MM.1S (cell line): ENCODE results near the gene OR8B12.

ENCODE experiments used
- DNase-seq: peaks from one replicate; pipeline ENCODE4 v3.0.0-alpha.2; 2015
- H2AFZ ChIP-seq: fragments of 300-600 bp; sonication (generic); 2 replicates; pipeline ENCODE4 v1.6.0; 2016; ENCODE audit warnings: antibody characterized with exemption, low read length
- H3F3A ChIP-seq: fragments of 300-600 bp; sonication (generic); 2 replicates; pipeline ENCODE4 v1.6.1; 2016; ENCODE audit warnings: mild to moderate bottlenecking, antibody characterized with exemption, low read length, moderate library complexity, mixed read lengths; ENCODE audit not compliant: insufficient read depth
- H3K27ac ChIP-seq: fragments of 300-600 bp; sonication (generic); 2 replicates; pipeline ENCODE4 v1.5.1; 2016; ENCODE audit warnings: mild to moderate bottlenecking, low read length
- H3K27me3 ChIP-seq: fragments of 300-600 bp; sonication (generic); replicated peaks from 2 replicates; pipeline ENCODE4 v1.6.0; 2016; ENCODE audit warnings: low read length; ENCODE audit not compliant: insufficient read depth
- H3K36me3 ChIP-seq: fragments of 300-600 bp; sonication (generic); replicated peaks from 2 replicates; pipeline ENCODE4 v1.6.1; 2016; ENCODE audit warnings: mild to moderate bottlenecking, low read length, mixed read lengths; ENCODE audit not compliant: insufficient read depth
- H3K4me1 ChIP-seq: fragments of 300-600 bp; sonication (generic); 2 replicates; pipeline ENCODE4 v1.6.1; 2016; ENCODE audit warnings: low read length, mixed read lengths
- H3K4me2 ChIP-seq: fragments of 300-600 bp; sonication (generic); 2 replicates; pipeline ENCODE4 v1.6.0; 2016; ENCODE audit warnings: low read depth, low read length
- H3K4me3 ChIP-seq: fragments of 300-600 bp; sonication (generic); 2 replicates; pipeline ENCODE4 v1.5.1; 2016; ENCODE audit warnings: low read length, mixed read lengths
- H3K79me2 ChIP-seq: fragments of 300-600 bp; sonication (generic); 2 replicates; pipeline ENCODE4 v1.6.1; 2016; ENCODE audit warnings: mixed run types, low read length, mixed read lengths
- H3K9ac ChIP-seq: fragments of 300-600 bp; sonication (generic); 2 replicates; pipeline ENCODE4 v1.6.1; 2016; ENCODE audit warnings: low read length, mixed read lengths
- H3K9me2 ChIP-seq: fragments of 300-600 bp; sonication (generic); replicated peaks from 2 replicates; pipeline ENCODE4 v1.6.1; 2016; ENCODE audit warnings: mild to moderate bottlenecking, low read length, mixed read lengths; ENCODE audit not compliant: insufficient read depth
- H3K9me3 ChIP-seq: fragments of 300-600 bp; sonication (generic); replicated peaks from 2 replicates; pipeline ENCODE4 v1.6.1; 2016; ENCODE audit warnings: mild to moderate bottlenecking, low read length, mixed read lengths; ENCODE audit not compliant: insufficient read depth
- H4K20me1 ChIP-seq: fragments of 300-600 bp; sonication (generic); 2 replicates; pipeline ENCODE4 v1.6.1; 2016; ENCODE audit warnings: mild to moderate bottlenecking, low read length, moderate library complexity, mixed read lengths; ENCODE audit not compliant: insufficient read depth
- EZH2 ChIP-seq: fragments of 300-600 bp; sonication (generic); optimal IDR thresholded peaks from 2 replicates; pipeline ENCODE3; 2017; ENCODE audit warnings: low read depth, mild to moderate bottlenecking, antibody characterized with exemption, low read length, mixed read lengths
- EZH2phosphoT487 ChIP-seq: fragments of 300-600 bp; sonication (generic); IDR thresholded peaks from 2 replicates; pipeline ENCODE4 v1.6.1; 2018; ENCODE audit warnings: antibody characterized with exemption, low read length
- TF ChIP-seq, protein P1 (sequence below): fragments of 300-600 bp; sonication (generic); IDR thresholded peaks from 2 replicates; pipeline ENCODE4 v1.5.1; 2016; ENCODE audit warnings: antibody characterized with exemption, low read length, mixed read lengths

The OR8B12 gene

DNA sequence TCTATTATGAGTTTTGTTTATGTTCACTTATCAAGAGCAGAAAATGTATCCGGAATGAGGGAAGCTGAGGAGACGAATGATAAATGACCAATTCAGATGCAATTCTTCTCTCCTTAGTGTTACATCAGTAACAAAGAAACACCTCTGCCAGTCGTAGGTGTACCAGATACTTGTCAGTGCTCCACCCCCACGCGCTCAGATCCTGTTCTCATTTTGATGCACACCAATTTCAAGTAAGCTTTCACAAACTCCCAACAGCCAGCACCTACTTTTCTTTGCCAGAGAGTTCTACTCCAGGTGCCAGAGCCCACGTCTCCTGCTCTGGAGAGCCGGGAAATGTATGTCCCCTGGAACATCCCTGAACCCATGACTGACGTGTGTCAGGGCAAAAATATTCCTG, 43.7 kb downstream of the OR8B12 start:
- Histone ChIP-seq H3K9ac (no peak overlapping the region), H2AFZ (no peak overlapping the region), H3K27ac (no peak overlapping the region), H3K4me2 (no peak overlapping the region), H3K36me3 (no peaks in the 10 kb centered on the region), H3K79me2 (no peaks in the 10 kb centered on the region), H3K4me3 (no peak overlapping the region), H4K20me1 (no peaks in the 10 kb centered on the region), H3F3A (no peaks in the 10 kb centered on the region), H3K4me1 (no peaks in the 10 kb centered on the region), H3K9me2 (no peaks in the 10 kb centered on the region), H3K27me3 (no peaks in the 10 kb centered on the region), H3K9me3 (no peaks in the 10 kb centered on the region)
- DNase-seq: no peak
- TF ChIP-seq EZH2: no peak
- TF ChIP-seq, protein P1, sequence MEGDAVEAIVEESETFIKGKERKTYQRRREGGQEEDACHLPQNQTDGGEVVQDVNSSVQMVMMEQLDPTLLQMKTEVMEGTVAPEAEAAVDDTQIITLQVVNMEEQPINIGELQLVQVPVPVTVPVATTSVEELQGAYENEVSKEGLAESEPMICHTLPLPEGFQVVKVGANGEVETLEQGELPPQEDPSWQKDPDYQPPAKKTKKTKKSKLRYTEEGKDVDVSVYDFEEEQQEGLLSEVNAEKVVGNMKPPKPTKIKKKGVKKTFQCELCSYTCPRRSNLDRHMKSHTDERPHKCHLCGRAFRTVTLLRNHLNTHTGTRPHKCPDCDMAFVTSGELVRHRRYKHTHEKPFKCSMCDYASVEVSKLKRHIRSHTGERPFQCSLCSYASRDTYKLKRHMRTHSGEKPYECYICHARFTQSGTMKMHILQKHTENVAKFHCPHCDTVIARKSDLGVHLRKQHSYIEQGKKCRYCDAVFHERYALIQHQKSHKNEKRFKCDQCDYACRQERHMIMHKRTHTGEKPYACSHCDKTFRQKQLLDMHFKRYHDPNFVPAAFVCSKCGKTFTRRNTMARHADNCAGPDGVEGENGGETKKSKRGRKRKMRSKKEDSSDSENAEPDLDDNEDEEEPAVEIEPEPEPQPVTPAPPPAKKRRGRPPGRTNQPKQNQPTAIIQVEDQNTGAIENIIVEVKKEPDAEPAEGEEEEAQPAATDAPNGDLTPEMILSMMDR: no peak
- no peak for TF ChIP-seq EZH2phosphoT487

DNA sequence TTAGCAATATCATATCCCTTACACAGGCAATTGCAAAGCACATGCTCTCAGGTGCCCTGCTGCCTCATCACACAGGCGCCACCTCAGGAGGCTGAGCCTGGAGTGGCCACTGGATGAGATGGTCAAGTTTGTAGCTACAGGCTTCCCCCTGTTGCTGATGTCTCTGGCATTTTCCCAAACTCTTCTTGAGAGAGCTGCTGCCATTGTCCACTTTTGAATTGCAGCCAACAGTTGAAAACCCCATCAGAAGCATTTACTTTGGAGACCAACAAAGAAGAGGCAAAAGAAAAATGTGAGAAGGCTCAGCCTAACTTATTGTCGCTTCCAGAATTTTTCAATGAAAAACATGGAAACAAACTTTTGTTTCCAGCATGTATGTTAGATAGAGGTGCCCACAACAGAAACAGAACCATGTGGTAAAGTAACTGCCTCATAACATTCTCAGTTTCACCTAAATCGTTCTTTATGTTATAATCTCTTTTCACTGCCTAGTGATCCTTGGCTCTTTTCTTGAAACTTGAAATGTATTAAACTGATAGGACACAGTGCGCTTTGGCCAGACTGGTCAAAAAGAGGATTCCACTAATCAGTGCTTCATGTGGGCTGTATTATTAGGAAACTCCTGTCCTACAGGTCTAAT, 50.3 kb downstream of the OR8B12 start:
- no peak overlapping the region for H3K9ac ChIP-seq
- no peaks in the 10 kb centered on the region for H4K20me1 ChIP-seq
- no peaks in the 10 kb centered on the region for H3K9me3 ChIP-seq
- no peak overlapping the region for H3K4me2 ChIP-seq
- no peaks in the 10 kb centered on the region for H3K79me2 ChIP-seq
- H2AFZ ChIP-seq: no peak overlapping the region
- no peaks in the 10 kb centered on the region for H3K4me1 ChIP-seq
- H3K27ac ChIP-seq: no peak overlapping the region
- no peaks in the 10 kb centered on the region for H3F3A ChIP-seq
- TF ChIP-seq, protein P1: no peak
- TF ChIP-seq EZH2phosphoT487 (no peak), EZH2 (no peak)
- no peak for DNase-seq
- no peaks in the 10 kb centered on the region for H3K27me3 ChIP-seq
- no peaks in the 10 kb centered on the region for H3K9me2 ChIP-seq
- no peak overlapping the region for H3K4me3 ChIP-seq
- H3K36me3 ChIP-seq: no peaks in the 10 kb centered on the region
